Measurements from ENCODE around the gene CYTIP. TPM values are rescaled to one million over a fixed set of nuclear protein-coding genes. Genes with fewer than 3 reads are reported as not detected.

The CYTIP gene
- total and polyA plus RNA-seq, 2 of the 4 experiments (the other 2 are of a cell fraction), result not detected

GRCh38 chr2:157421964-157422363 is 21.9 kb downstream of the CYTIP start:
- no peaks in the 10 kb centered on the region for H3K9me1 ChIP-seq (ENCODE audit: insufficient read depth, low read length)
- H3K23ac ChIP-seq (ENCODE audit: low read depth, low read length), result no peak overlapping the region
- no peak overlapping the region for H2AFZ ChIP-seq (replicated peaks; ENCODE audit: low read length, poor library complexity)
- TF ChIP-seq POLR2A (IDR thresholded peaks at IDR 0.05; ENCODE audit: low read depth, low read length) (no peak), RCOR1 (IDR thresholded peaks at IDR 0.05; ENCODE audit: insufficient replicate concordance, low read length) (no peak), RFX5 (IDR thresholded peaks at IDR 0.05; ENCODE audit: low read depth, low read length) (no peak), NFE2L2 (IDR thresholded peaks at IDR 0.05; ENCODE audit: low read depth, low read length) (no peak), BHLHE40 (IDR thresholded peaks at IDR 0.05; ENCODE audit: low read depth, low read length) (no peak), CEBPB (IDR thresholded peaks at IDR 0.05; ENCODE audit: low read depth, low read length) (no peak), MAFK (IDR thresholded peaks at IDR 0.05; ENCODE audit: low read depth, low read length) (no peak), CHD1 (IDR thresholded peaks at IDR 0.05; ENCODE audit: low read depth, low read length) (no peak), ELK1 (IDR thresholded peaks at IDR 0.05; ENCODE audit: borderline replicate concordance, low read depth, low read length) (no peak), SMC3 (IDR thresholded peaks at IDR 0.05; ENCODE audit: low read depth, low read length) (no peak), USF2 (IDR thresholded peaks at IDR 0.05; ENCODE audit: low read depth, low read length) (no peak), RAD21 (IDR thresholded peaks at IDR 0.05; ENCODE audit: low read length) (no peak)
- H4K91ac ChIP-seq (ENCODE audit: insufficient read depth, low read depth, low read length), result no peak overlapping the region
- no peak overlapping the region for H3K27ac ChIP-seq (ENCODE audit: insufficient read depth, low read length)
- no peaks in the 10 kb centered on the region for H3K9me3 ChIP-seq (ENCODE audit: control insufficient read depth, insufficient read depth, low read length)
- H3K9ac ChIP-seq (ENCODE audit: low read depth, low read length), result no peak overlapping the region
- BruUV-seq (replicated peaks), result no TSS peak
- no peaks in the 10 kb centered on the region for H3K4me1 ChIP-seq (ENCODE audit: control insufficient read depth, insufficient read depth, low read length)
- no peak overlapping the region for H3K56ac ChIP-seq (ENCODE audit: extremely low read depth, insufficient read depth, low read length)
- no peak overlapping the region for H3K4me3 ChIP-seq (ENCODE audit: insufficient read depth, low read depth, low read length)
- no peak overlapping the region for H2BK5ac ChIP-seq (ENCODE audit: low read depth, low read length, poor library complexity, severe bottlenecking)
- POLR2A ChIA-PET (ENCODE audit: unreplicated experiment), result no interaction called here
- H4K8ac ChIP-seq (ENCODE audit: low read depth in 2 of 2, low read length in 2 of 2), result no peak overlapping the region
- dilution Hi-C loops (cut with HindIII; ENCODE audit: low sequenced_read_pairs, unreplicated experiment) (no loop called here), in situ Hi-C loops (cut with MboI; ENCODE audit: low sequenced_read_pairs) (no loop called here), intact Hi-C loops (cut with micrococcal nuclease) (no loop called here)
- no peak overlapping the region for H3K4me2 ChIP-seq (ENCODE audit: low read depth, low read length)
- H2BK15ac ChIP-seq (ENCODE audit: low read depth, low read length), result no peak overlapping the region
- no peaks in the 10 kb centered on the region for H3K27me3 ChIP-seq (ENCODE audit: control insufficient read depth, insufficient read depth, low read length)
- H3K18ac ChIP-seq (ENCODE audit: low read depth, low read length), result no peak overlapping the region
- no peak overlapping the region for H2AK9ac ChIP-seq (replicated peaks; ENCODE audit: low read depth, low read length, poor library complexity)
- H3K4ac ChIP-seq (ENCODE audit: low read depth, low read length), result no peak overlapping the region
- no peaks in the 10 kb centered on the region for H4K20me1 ChIP-seq (ENCODE audit: insufficient read depth, low read length)
- H3K79me1 ChIP-seq (ENCODE audit: low read depth in 1 of 2, low read length in 2 of 2), result no peaks in the 10 kb centered on the region
- WGBS, 2 experiments (ENCODE audit: extremely low coverage in 2 of 2, insufficient read length in 1 of 2), result no CpG with 5 or more reads among the region's 3 CpGs
- no peak overlapping the region for H2BK20ac ChIP-seq (ENCODE audit: low read depth, low read length)
- H3K14ac ChIP-seq (replicated peaks; ENCODE audit: low read depth, low read length), result no peak overlapping the region
- no peaks in the 10 kb centered on the region for H3K36me3 ChIP-seq (ENCODE audit: control insufficient read depth, insufficient read depth, low read length)
- CTCF ChIA-PET, result no interaction called here
- H2AK5ac ChIP-seq (ENCODE audit: low read depth, low read length), result no peak overlapping the region
- DNase-seq, result no peak
- no peak for ATAC-seq (ENCODE audit: low read depth)
- no peak overlapping the region for H4K5ac ChIP-seq (ENCODE audit: low read depth, low read length)
- H2BK120ac ChIP-seq (ENCODE audit: low read depth, low read length), result no peak overlapping the region
